ENCODE data around the gene SPIN2A.
"Not testable (repeated sequence)": the region's sequence is repeated elsewhere in the genome, so short reads cannot be mapped to it uniquely, and the experiment has no call there.

SPIN2A gene

GRCh38 chrX:57137073-57137472 is at the start of gene SPIN2A:
Gene SPIN2A, minus strand, starts transcription at chrX:57137397. Its CDS starts 800 bp downstream, at chrX:57136597.
- DNase-seq, result not testable (repeated sequence)

- DNase-seq, result no peak
Observed at GRCh38 chrX:57178605-57179004, 41.4 kb upstream of the SPIN2A start.

DNA sequence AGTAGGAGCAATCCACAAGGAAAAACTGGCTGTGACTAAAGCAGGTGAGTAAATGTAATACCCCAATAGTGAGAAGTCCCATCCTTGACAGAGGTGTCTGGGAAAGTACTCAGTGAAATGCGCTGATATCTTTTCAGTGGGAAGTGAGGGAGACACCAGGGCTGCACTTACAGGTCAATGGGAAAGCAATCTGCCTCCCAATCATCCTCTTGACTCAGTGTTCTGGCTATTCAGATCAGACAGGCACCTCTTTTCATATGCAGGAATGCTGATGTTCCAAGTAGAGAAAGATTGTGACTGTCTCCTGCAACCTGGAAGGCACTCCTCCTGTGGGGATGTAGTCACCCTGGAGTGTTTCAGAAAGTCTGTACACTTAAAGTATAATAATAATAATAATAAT is 39.9 kb upstream of the SPIN2A start:
- no peak for DNase-seq

GRCh38 chrX:57172544-57172943 is 35.3 kb upstream of the SPIN2A start:
- DNase-seq, result no peak

- no peak for DNase-seq
Observed at GRCh38 chrX:57156397-57157049, 19.3 kb upstream of the SPIN2A start.

- DNase-seq, result no peak
Observed at GRCh38 chrX:57155171-57155570, 18.0 kb upstream of the SPIN2A start.

GRCh38 chrX:57152222-57152621 is 15.0 kb upstream of the SPIN2A start:
- DNase-seq, result not testable (repeated sequence)

DNA sequence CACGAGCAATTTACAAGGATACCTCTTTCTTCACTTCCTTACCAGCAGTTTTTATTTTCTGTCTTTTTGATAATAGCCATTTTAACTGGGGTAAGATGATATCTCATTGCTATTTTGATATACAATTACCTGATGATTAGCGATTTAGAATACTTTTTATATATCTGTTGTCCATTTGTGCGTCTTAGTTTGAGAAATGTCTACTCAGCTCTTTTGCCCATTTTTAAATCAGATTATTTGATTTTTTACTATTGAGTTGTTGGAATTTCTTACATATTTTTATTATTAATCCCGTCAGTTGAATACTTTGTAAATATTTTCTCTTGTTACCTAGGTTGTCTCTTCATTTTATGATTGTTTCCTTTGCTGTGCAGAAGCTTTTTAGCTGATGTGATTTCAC is 1.5 kb upstream of the SPIN2A start:
- DNase-seq, result no peak

DNA sequence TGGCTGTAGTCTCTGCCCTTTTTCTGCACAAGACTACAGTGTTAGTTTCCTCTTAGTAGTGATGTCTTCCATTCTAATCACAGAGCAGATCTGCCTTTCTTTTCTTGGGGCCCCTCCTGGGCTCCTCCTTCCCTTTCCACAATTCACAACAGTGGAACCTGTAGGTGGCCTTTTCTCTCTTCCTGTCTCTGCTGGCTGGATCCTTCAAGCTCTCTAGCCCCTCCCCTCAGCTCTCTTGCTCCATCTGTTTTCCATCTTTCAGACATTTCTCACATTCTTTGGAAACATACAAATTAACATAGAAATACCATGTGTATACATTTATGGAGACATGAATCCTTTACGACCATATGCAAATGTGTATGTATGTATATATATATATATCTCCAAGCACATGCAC is 304 bp upstream of the SPIN2A start:
- DNase-seq, result no peak

GRCh38 chrX:57136589-57136988 is 608 bp downstream of the SPIN2A start:
- DNase-seq, result not testable (repeated sequence)

DNA sequence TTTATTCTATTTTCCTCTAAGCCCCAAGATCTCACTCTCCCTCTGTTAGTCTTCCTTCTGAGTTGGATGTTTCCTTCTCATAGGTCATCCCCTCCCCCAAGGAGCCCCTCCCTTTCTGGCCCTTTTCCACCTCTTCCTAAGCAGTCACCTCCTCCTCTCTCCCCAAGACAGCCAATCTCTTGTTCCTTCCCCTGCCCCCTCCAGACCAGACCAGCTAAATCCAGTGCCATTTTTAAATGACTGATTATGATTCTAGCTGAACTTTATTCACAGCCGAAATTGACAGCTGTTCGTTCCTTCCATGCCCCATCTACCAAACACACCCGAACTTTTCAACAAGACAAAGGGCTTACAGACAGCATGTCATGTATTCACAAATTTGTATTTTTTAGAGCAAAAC is 1.9 kb downstream of the SPIN2A start:
- DNase-seq, result no peak

DNA sequence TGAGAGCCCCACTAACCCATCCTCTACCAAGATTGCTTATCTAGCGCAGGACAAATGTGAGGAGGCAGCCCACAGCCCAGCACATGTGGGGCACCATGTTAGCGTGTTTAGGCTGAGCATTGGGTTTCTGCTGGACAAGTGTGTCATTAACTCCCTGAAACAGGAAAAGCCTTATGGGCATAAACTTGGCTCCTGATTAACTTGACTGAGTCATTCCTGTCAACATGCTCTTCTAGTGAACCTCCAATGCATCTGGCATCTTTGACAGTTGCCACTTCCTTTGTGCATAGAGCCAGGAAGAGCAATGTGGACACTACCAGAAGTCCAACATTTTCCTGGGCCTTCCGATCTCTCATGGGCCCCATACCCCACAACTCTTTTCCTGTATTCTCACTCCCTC is 2.5 kb downstream of the SPIN2A start:
- no peak for DNase-seq

- no peak for DNase-seq
Observed at GRCh38 chrX:57133706-57134105, 3.5 kb downstream of the SPIN2A start.

DNA sequence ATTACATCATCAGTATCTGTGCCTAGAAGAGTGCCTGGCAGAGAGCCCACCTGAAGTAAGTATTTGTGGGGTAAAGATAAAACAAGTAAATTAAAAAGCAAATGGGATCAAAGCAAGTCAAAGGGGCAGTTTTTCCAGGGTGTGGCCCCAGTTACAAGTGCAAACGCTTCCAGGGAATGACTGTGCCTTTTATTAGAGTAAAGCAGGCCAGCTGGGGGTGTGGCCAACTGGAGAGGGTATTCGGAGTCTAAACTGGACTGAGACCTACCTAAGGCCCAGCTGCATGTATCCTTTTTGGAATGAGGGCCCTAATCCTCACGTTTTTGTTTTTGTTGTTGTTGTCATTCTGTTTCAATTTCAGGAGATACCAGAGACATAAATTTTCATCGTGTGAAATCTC is 3.9 kb downstream of the SPIN2A start:
- DNase-seq, result not testable (repeated sequence)

GRCh38 chrX:57132046-57132445 is 5.2 kb downstream of the SPIN2A start:
- DNase-seq, result no peak

GRCh38 chrX:57121816-57122215 is 15.4 kb downstream of the SPIN2A start:
- DNase-seq, result no peak

DNA sequence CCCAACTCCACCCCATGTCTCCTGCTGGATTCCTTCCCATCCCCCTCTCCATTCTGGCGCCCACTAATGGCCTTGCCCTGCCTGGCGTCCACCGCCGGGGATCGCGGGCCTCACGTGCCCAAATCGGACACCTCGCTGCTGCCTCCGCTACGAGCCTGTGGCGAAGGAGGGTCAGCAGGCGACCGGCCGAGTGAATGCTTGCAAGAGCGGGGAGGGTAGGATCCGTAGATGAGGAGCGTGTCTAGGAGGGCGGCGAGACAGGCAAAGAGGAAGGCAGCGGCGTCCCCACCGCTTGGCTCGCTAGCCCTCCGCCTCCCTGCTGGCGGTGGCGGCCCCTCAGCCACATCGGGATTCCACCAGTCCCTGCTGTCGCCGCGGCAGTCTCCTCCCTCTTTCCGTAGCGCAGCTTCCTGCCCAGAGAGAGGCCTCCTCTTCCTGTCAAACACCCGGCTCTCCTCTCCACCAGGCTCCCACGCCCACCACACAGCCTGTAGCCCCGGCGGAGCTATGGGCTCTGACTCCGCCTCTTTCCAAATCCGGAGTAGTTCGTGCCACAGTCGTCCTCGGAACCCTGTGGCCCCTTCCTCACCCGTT is 15.9 kb downstream of the SPIN2A start, which contains the start of gene SPIN2B:
Gene SPIN2B (minus strand): TSS at position 387 of the 594 bp plus-strand sequence.
- peak; percentile 76 for DNase-seq

- DNase-seq, result not testable (repeated sequence)
Observed at GRCh38 chrX:57120619-57121161, 16.5 kb downstream of the SPIN2A start.

GRCh38 chrX:57119416-57119815 is 17.8 kb downstream of the SPIN2A start:
- no peak for DNase-seq

DNA sequence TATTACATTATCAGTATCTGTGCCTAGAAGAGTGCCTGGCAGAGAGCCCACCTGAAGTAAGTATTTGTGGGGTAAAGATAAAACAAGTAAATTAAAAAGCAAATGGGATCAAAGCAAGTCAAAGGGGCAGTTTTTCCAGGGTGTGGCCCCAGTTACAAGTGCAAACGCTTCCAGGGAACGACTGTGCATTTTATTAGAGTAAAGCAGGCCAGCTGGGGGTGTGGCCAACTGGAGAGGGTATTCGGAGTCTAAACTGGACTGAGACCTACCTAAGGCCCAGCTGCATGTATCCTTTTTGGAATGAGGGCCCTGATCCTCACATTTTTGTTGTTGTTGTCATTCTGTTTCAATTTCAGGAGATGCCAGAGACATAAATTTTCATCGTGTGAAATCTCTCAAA is 19.6 kb downstream of the SPIN2A start:
- DNase-seq, result not testable (repeated sequence)

DNA sequence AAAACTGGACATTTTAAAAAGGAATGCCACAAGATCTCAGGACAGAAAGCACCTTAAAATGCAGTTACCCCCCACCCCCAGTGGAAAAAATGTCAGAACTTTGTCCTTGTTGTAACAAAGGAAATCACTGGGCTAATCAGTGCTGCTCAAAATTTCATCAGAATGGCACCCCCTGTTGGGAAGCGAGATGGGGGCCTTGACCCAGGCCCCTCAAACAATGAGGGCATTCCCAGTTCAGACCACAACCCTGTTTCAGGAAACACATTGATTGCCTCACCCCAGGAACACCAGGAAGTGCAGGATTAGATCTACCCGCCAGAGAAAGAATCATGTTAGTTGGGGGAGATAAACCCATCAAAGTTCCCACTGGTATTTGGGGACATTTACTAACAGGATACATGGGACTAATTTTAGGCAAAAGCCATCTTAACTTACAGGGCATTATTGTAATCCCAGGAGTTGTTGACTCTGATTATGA is 32.2 kb downstream of the SPIN2A start:
- DNase-seq, result no peak

- no peak for DNase-seq
Observed at GRCh38 chrX:57104406-57104805, 32.8 kb downstream of the SPIN2A start.

DNA sequence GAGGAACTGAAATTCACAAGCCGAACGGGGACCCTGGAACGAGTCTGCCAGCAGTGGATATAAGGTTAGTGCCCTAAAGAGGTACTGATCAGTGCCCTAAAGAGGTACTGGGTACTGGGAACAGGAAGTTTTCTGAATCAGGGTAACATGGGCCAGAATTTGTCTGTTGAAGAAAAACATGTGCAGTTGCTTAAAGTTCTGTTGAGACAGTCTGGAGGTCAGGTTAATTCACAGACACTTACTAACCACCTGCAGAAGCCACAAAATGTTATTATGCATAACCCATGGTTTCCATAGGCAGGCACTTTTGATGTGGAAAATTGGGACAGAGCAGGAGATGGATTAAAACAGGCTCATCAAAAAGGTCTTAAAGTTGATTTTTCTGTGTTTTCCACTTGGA is 33.7 kb downstream of the SPIN2A start:
- no peak for DNase-seq

- not testable (repeated sequence) for DNase-seq
Observed at GRCh38 chrX:57102918-57103317, 34.3 kb downstream of the SPIN2A start.
